IPS-15b (cell line): ENCODE measurements around the gene MKNK2.

Source experiments
- H3K27me3 ChIP-seq: one replicate; pipeline ENCODE4 v1.6.1; 2013; ENCODE audit warnings: low read length; ENCODE audit not compliant: control insufficient read depth, insufficient read depth
- H3K36me3 ChIP-seq: one replicate; pipeline ENCODE4 v1.6.1; 2013; ENCODE audit warnings: low read length; ENCODE audit not compliant: control insufficient read depth, insufficient read depth
- H3K4me1 ChIP-seq: one replicate; pipeline ENCODE4 v1.6.1; 2013; ENCODE audit warnings: mild to moderate bottlenecking, low read length; ENCODE audit not compliant: control insufficient read depth, insufficient read depth
- H3K4me3 ChIP-seq: one replicate; pipeline ENCODE4 v1.5.1; 2013; ENCODE audit warnings: low read depth, low read length
- H3K9ac ChIP-seq: one replicate; pipeline ENCODE4 v1.6.1; 2013; ENCODE audit warnings: low read depth, mild to moderate bottlenecking, low read length
- H3K9me3 ChIP-seq: one replicate; pipeline ENCODE4 v1.6.1; 2013; ENCODE audit warnings: mild to moderate bottlenecking, low read length; ENCODE audit not compliant: control insufficient read depth, insufficient read depth

MKNK2 gene

GRCh38 chr19:2044709-2045500 is 6.1 kb downstream of the MKNK2 start:
- Histone ChIP-seq H3K9ac (no peak overlapping the region), H3K4me1 (peaks cover 2% of the 10 kb centered on the region), H3K36me3 (peaks cover 70% of the 10 kb centered on the region), H3K27me3 (no peaks in the 10 kb centered on the region), H3K9me3 (no peaks in the 10 kb centered on the region), H3K4me3 (no peak overlapping the region)

- Histone ChIP-seq H3K4me3 (no peak overlapping the region), H3K9ac (no peak overlapping the region), H3K9me3 (no peaks in the 10 kb centered on the region), H3K27me3 (no peaks in the 10 kb centered on the region), H3K4me1 (peaks cover 2% of the 10 kb centered on the region), H3K36me3 (peaks cover 72% of the 10 kb centered on the region)
Observed at GRCh38 chr19:2043961-2044708, 6.9 kb downstream of the MKNK2 start.

- H3K4me1 ChIP-seq: peaks cover 2% of the 10 kb centered on the region
- peaks cover 73% of the 10 kb centered on the region for H3K36me3 ChIP-seq
- no peak overlapping the region for H3K4me3 ChIP-seq
- no peaks in the 10 kb centered on the region for H3K27me3 ChIP-seq
- H3K9ac ChIP-seq: no peak overlapping the region
- H3K9me3 ChIP-seq: no peaks in the 10 kb centered on the region
Observed at GRCh38 chr19:2043251-2043641, 7.8 kb downstream of the MKNK2 start.

GRCh38 chr19:2042485-2043250 is 8.4 kb downstream of the MKNK2 start:
- Histone ChIP-seq H3K9ac (peak overlapping the region; percentile 54), H3K9me3 (no peaks in the 10 kb centered on the region), H3K27me3 (no peaks in the 10 kb centered on the region), H3K36me3 (peaks cover 73% of the 10 kb centered on the region), H3K4me1 (peaks cover 2% of the 10 kb centered on the region), H3K4me3 (peak overlapping the region; percentile 35)

- H3K36me3 ChIP-seq: peaks cover 69% of the 10 kb centered on the region
- H3K9ac ChIP-seq: peak overlapping the region; percentile 24
- peaks cover 2% of the 10 kb centered on the region for H3K4me1 ChIP-seq
- H3K4me3 ChIP-seq: peak overlapping the region; percentile 45
- H3K9me3 ChIP-seq: no peaks in the 10 kb centered on the region
- H3K27me3 ChIP-seq: no peaks in the 10 kb centered on the region
Observed at GRCh38 chr19:2041683-2042484, 9.2 kb downstream of the MKNK2 start.

GRCh38 chr19:2041433-2041682 is 9.7 kb downstream of the MKNK2 start:
- H3K36me3 ChIP-seq: peaks cover 66% of the 10 kb centered on the region

GRCh38 chr19:2040647-2041432 is 10.2 kb downstream of the MKNK2 start:
- Histone ChIP-seq H3K4me1 (peaks cover 2% of the 10 kb centered on the region), H3K9me3 (no peaks in the 10 kb centered on the region), H3K27me3 (no peaks in the 10 kb centered on the region), H3K9ac (no peak overlapping the region), H3K4me3 (no peak overlapping the region), H3K36me3 (peaks cover 61% of the 10 kb centered on the region)

More at GRCh38 chr19:2041433-2041682, 9.7 kb downstream of the MKNK2 start:
- Histone ChIP-seq H3K27me3 (no peaks in the 10 kb centered on the region), H3K9ac (peak overlapping the region; percentile 24), H3K9me3 (no peaks in the 10 kb centered on the region), H3K4me1 (peaks cover 2% of the 10 kb centered on the region), H3K4me3 (peak overlapping the region; percentile 45)

- Histone ChIP-seq H3K27me3 (no peaks in the 10 kb centered on the region), H3K9ac (no peak overlapping the region), H3K36me3 (peaks cover 56% of the 10 kb centered on the region), H3K4me3 (no peak overlapping the region), H3K4me1 (peaks cover 4% of the 10 kb centered on the region), H3K9me3 (no peaks in the 10 kb centered on the region)
Observed at GRCh38 chr19:2039959-2040646, 10.9 kb downstream of the MKNK2 start.

- Histone ChIP-seq H3K4me3 (no peak overlapping the region), H3K4me1 (peaks cover 4% of the 10 kb centered on the region), H3K36me3 (peaks cover 49% of the 10 kb centered on the region), H3K9me3 (no peaks in the 10 kb centered on the region), H3K27me3 (no peaks in the 10 kb centered on the region), H3K9ac (no peak overlapping the region)
Observed at GRCh38 chr19:2039089-2039958, 11.7 kb downstream of the MKNK2 start.
